HPDE6-E6E7 (cell line): ENCODE results near the gene SLC9A3.
"Not testable (repeated sequence)": the region's sequence is repeated elsewhere in the genome, so short reads cannot be mapped to it uniquely, and the experiment has no call there.

Experiments used
- DNase-seq: peaks from one replicate; pipeline ENCODE4 v3.0.0; 2011; ENCODE audit warnings: missing footprints; ENCODE audit errors: extremely low spot score

The SLC9A3 gene

DNA sequence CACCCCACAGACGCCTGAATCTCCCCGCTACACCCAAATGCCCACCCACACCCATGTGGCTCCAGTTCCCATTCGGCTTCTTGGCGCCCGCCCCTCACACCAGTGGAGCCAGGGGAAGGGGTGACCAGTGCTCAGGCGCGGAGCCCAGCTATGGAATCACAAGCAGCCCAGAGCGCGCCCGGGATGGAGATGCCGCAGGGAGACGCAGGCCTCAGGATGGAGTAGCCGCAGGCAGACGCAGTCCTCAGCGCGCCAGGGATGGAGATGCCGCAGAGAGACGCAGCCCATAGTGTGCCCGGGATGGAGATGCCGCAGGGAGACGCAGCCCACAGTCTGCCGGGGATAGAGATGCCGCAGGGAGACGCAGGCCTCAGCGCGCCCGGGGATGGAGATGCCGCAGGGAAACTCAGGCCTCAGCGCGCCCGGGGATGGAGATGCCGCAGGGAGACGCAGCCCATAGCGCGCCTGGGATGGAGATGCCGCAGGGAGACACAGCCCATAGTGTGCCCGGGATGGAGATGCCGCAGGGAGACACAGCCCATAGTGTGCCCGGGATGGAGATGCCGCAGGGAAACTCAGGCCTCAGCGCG, 16.2 kb downstream of the SLC9A3 start:
- DNase-seq: not testable (repeated sequence)

DNA sequence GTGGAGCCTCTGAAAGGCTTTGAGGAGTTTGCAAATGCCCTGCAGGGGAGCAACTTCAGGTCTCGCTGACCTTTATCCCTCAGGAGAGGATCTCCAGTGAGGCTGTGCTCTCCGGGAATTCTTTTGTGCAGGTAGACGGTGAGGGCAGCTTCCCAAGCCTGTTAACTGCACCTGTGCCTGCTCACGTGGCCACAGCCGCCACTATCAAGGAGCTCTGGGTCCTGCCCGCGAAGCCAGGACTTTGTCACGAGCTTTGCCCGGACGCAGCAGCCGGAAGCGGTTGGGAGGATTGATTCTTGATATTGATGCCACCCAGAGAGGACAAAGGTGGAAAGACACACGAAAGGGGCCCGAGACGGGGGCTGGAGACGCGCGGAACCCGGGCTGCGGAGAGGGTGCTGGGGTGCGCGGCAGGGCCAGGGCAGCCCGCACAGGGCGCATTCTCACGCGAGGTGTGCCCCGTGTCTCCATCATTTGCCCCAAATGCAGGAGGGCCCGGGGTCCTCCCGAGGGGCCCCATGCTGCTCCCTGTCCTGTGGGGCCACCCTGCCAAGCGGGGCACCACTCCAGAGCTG, 18.2 kb downstream of the SLC9A3 start:
- no peak for DNase-seq

DNA sequence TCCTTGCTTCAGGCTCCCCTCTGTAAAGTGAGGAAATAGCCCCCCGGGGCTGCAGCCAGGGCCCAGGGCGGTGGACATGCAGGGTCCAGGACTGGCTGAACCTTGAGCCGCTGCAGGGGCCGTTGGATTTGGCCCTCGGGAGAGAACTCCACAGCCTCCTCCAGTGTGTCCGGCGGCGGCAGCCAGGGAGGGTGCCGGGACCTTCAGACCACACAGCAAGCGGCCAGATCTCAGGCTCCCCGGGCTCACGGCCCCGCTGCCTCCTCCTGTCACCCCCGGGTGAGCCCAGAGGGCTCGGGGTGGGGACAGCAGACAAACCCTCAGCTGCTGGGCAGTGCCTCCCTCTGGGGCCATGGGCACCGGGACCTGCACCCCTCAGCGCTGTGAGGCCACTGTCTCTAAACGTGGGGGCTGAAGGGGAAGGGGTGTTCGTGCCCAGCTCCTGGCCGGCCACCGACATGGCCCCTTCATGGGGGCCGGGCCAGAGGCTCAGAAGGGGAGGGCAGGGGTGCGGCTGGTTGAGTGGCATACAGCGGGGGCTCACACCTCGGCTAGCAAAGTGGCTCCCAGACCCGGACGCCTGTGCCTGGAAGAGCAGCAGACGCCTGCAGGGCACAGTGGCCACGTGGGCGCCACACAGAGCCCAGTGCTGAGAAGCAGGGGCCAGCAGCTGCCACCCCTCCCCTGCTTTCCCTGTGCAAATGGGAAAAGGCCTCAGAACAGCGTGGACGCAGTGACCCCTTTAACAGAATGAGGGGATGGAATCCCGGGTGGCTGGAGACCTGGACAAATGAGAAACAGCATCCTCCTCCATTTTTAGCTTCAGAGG, 19.7 kb downstream of the SLC9A3 start:
- no peak for DNase-seq

DNA sequence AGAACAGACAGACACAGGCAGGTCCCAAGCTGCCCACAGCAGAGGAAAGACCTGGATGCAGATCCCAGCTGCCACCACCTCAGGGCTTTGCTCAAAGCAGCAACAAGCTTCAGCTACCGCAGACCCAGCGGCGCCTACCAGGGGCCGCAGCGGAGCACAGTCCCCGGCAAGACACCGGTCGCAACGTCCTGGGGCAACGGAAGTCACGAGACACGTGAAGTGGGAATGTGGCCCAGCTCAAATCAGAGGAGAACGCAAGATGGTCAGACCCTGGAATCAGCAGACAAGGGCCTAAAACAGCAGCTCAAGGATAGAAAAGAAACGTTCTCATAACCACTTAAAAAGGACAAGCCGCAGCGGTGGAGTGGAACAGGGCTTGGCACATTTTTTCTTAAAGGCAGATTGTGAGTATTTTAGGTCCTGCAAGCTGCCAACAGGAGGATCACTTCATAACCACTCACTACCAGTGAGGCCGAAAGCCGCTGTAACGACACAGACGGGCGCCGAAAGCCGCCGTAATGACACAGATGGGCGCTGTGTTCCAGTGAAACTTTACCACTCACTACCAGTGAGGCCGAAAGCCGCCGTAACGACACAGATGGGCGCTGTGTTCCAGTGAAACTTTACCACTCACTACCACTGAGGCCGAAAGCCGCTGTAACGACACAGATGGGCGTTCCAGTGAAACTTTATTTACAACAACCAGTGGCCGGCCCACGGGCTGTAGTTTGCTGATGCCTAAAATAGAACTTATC, 21.7 kb downstream of the SLC9A3 start:
- DNase-seq: no peak

DNA sequence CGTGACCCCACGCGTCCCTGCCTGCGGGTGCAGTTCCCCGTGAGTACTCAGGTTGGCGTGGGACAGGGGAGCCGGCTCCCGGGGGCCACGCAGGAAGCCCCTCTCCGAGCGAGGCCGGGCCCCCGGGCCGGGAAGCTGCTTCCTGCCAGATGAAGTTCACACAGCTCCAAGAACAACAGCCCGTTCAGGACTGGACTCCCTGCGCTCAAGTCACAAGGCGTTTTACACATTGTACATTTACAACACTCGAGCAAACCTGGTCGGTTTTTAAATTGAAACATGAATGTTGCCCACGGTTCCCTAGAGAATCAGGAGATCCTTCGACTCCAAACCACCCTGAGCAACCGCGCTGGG, 22.4 kb downstream of the SLC9A3 start:
- DNase-seq: no peak

DNA sequence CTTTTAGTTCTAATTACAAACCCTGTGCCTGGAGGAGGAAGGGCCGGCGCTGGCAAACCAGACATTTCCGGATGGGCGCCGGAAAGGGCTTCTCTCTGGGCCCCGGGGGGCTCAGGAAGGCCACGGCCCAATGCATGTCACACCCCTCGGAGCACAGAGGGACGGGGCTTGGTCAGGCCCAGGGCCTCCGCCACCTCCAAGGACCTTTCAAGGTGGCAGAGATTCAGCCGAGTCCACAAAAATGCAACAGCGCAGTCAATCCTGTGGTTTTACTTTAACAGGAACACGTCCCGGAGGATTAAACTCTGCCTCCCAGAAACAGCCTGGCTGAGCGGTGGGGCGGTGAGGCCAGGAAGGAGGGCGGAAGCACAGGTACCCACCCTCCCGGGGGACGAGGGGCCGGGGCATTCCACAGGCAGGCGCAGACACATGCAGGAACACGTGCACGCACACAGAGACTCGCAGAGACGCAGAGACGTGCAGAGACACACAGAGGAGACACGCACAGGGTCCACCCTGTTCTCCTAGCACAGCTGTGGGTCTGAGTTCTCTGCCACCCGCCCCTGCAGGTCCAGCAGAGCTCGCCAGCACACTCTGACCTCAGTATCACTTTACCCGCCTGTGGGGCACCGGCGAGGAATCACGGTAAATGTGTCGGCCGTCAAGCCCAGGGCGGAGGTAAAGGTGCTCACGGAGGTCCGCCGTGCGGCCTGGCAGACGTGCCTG, 23.0 kb downstream of the SLC9A3 start:
- no peak for DNase-seq

DNA sequence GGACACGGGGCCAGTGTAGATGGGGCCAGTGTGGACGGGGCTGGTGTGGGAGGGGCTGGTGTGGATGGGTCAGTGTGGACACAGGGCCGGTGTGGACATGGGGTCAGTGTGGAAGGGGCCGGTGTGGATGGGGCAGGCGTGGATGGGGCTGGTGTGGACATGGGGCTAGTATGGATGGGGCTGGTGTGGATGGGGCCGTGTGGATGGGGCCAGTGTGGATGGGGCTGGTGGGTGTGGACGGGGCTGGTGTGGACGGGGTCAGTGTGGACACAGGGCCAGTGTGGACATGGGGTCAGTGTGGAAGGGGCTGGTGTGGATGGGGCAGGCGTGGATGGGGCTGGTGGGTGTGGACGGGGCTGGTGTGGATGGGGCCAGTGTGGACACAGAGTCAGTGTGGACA, 23.8 kb downstream of the SLC9A3 start:
- DNase-seq: no peak

DNA sequence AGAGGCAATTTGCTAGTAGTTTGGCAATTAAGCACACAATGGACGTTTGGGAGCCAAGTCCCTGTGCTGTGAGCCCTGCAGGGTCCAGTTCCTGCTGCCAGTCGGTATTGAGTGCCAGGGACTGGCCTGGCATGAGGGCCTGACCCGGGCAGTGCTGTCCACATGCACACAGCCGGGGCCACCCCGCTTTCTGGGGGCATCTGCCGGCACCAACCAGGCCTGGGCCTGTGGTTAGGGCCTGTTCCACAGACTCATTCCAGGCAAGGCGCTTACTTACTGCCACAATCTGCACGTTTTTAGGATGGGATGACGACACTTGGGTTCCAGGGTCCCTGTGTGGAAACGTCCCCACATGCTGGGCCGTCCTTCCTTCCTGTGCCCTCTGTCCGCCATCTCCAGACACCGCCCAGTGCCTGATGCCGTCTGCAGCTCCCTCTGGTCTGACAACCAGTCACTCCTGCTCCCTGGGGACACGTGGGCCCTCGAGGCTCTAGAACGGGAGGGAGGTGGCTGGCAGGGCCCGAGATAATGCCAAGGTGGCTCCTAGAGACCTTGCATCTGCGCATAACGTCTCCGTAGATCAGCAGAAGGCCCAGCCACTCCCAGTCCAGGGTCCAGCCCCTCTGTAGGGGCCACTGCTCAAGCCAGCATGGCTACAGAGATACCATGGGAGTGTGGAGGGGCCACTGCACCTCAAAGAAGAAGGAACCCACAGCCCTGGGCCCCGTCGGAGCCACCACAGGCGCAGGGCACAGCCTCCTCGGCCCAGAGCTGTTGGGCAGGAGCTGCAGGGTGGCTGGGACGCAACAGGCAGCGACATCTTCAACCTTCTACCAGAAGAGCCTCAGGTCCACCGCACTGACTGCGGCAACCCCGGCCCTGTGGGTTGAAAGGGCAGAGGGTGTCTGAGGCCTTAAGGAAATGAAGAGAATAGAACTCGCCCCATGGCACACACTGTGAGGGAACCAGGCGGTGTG, 24.7 kb downstream of the SLC9A3 start:
- DNase-seq: no peak

DNA sequence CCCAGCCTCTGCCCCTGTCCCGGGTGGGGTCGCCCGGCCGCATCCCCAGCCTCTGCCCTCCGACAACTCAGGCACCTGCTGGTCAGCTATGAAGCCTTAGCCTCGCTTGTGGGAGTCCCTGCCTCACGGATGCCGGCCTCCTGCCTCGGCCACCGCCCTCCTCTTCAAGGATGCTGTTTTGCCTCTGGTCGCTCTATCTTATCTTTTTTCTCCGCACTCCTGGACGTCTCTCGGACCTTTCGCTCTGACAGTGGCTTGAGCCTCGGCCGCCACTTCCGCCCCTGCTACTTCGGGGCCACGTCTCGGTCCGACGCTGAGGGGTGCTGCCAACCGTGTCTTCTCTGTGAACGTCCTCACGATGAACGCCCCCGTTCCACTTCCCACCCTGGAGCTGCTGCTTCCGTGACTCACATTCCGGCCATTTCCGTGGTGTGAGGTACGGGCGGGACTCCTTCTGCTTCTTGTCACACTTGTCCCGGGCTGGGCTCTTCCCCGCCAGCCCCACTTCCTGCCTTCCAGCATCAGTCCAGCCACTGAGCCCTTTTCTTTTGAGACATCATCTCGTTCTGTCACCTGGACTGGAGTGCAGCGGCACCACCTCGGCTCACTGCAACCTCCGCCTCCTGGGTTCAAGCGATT, 26.3 kb downstream of the SLC9A3 start:
- DNase-seq: no peak

DNA sequence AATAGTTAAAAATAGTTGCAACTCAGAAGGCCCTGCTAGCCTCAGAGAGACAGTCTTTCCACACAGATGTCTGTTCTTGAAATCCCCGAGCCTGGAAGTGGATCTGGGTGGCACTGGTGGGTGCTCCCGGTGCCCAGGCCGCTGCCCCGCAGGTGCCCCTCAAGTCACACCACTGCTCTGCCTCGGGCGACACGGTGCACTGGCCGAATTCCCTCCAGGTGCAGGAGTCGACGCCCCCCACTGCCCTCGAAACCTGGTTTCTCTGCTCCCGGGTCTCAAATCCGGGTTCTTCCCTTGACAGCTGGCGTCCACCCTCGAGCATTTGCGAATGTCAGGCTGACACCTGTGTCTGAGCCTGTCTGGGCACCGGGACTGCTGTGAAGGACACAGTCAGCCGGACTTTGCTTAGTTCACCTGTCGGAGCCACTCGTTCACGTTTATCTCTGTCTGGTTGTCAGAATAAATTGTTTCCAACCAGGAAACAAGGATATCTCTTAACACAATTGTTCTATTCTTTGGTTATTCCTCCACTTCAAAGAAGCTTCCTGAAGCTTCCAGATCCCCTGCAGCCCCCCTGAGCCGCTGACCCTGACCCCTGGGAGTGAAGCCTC, 27.1 kb downstream of the SLC9A3 start:
- no peak for DNase-seq

DNA sequence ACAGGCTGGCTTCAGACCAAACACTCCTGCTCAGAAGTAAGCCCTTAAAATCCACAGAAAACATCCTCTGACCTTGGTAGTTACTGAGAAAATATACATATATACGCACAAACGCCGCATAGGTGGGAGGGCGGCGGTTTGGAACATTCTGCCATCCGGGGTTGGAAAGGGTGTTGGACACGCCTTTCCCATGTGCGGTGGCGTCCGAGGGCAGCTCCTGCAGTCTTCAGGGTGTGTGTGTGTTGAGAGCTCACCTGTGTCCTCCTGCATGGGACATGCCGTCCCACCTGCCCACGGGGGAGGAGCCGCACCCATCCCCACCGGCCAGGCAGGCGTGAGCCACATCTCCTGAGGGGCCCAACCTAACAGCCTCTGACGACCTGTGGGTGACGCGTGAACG, 28.2 kb downstream of the SLC9A3 start:
- DNase-seq: no peak

DNA sequence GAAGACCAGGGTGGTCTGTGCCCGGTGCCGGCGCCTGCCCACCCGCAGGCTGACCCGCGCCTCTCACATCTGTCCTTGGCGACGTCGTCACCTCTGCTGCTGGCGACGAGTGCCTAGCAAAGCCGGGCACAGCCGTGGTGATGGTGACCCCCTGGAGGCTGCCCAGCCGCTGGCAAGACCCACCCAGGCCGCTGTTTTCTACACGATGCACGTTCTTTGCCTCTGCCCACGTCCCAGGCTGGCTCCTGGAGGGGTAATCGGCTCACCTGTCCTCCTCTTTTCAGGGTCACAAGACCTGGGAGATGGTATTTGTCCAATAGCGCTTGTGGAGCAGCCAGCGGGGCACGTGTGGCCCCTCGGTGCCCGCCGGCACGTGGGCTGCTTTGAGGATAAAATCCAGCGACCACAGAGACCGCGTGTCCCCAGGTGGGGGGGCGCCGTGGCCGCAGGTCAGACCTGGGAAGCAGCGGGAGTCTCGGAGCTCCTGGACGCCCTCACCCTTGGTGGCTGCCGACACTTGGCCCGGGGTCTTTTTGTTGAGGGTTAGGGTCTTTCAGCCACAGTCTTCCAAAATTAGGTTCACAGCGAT, 29.5 kb downstream of the SLC9A3 start:
- DNase-seq: no peak

DNA sequence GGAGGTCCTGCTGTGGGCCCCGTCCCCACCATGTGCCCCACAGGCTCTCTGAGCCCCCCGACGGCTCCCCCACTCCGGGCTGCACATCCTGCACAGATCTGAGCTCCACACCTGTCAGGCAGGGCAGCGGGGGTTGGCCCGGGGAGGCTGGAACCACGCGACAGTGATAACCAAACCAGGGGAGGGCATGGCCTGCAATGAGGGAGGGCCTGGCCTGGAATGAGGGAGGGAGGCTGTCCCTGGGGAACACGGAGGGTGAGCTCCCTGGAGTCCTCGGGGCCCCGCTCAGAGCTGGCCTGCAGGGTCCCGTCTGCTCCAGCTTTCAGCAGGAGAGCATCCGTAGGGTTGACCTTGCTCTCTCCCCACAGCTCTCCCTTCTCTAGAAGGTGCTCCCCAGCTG, 30.5 kb downstream of the SLC9A3 start:
- DNase-seq: no peak

DNA sequence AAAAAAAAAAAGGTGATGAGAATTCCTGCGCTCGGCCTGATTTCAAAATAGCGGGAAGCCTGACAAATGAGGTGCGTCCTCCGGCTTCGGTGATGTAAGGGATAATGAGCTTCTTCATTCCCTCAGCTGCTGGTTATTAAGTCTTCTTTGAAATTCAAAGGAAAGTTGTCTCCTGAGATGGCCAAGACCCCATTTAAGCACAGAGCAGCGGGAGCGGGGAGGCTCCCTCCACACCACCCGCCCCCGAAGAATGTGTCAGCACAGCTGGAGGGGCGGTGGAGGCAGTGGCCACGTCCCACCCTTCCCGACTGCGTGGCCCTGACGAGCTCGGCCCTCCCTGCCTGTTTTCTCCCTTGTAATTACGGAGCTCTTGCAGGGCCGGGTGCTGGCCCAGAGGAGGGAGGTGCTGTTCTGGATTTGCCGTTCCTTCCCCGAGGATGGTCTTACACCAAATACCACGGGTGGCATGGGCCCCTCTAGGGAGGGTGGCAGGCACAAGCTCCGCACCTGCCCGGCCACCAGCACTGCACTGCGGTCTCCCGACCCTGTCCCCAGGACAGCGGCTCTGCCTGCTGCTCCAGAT, 31.0 kb downstream of the SLC9A3 start:
- no peak for DNase-seq

DNA sequence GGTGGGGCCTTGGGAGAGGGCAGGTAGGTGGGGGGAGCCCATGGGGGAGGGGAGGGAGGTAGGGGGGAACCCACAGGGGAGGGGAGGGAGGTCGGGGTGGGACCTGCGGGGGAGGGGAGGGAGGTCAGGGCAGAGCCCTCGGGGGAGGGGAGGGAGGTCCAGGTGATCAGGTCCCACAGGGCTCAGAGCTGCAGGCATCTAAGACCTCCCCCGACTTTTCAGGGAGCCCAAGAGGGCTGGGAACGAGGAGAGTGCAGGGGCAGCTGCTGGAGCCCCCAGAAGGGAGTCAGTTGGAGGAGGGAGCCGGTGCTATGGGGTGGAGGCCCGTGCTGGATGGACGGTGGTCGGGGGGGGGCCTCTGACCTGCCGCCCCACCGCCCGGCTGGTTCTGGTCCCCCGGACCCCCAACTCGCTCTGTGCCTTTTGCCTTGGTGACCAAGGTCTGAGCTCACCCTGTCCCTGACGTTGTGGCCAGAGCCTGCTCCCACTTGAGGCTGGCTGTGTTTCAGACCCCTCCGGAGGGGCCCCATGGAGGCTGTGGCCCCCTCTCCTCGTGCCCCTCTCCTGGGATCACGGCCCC, 31.8 kb downstream of the SLC9A3 start:
- no peak for DNase-seq

DNA sequence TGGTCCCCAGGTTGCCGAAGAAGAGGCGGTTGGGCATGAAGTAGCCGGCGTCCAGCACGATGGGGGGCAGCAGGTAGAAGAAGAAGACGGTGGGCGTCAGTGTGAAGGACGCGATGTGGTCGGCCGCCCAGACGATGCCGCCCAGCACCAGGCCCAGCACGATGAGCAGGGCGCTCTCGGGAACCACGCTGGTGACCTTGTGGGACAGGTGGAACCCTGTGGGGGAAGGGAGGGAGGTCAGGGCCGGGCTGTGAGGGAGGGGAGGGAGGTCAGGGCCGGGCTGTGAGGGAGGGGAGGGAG, 32.4 kb downstream of the SLC9A3 start:
- no peak for DNase-seq

DNA sequence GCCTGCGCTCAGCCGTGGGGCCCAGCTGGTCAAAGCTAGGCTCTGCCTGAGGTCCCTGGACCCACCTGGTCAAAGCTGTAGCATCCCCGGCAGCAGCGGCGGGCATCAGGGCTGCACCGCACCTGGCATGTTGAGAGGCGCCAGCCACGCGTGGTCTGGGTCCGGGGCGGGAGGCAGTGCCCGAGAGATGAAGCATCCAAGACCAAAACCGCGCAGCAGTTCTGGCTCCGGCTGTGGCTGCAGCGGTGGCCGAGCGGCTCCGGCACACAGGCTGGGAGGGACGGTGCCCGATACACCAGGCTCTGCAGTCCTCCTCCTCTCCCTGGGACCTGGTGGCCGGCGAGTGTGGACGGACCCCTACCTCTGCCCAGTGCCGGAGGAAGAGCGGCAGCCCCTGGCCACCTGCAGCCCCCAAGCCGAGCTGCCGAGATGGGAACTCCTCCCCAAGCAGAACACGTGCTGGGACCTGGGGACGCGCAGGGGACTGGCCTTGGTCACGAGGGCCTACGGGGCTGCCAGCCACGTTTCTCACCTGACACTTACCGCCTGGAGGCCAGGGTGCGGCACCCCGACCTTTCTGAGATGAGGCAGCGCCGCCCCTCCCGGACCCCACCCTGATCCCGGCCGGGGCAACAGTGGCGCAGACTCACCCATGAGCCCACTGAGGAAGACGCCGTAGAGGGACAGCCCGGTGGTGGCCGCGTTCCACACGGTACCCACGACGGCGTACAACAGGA, 33.0 kb downstream of the SLC9A3 start:
- DNase-seq: no peak
